ENCODE results near the gene METTL18.

The METTL18 gene

GRCh38 chr1:169794530-169795416 lies at the start of gene METTL18:
Gene METTL18, minus strand, starts transcription at chr1:169794907. Its CDS starts 1,212 bp downstream, at chr1:169793695.
- H3K4me3 ChIP-seq (replicated peaks in 1 of 2; ENCODE audit: low read depth in 2 of 2, low read length in 2 of 2) = peak within 1 kb of the TSS; percentile 82 to 83
- DNase-seq (ENCODE audit: low read depth in 2 of 2) = peak; percentile 98
- no peak for TF ChIP-seq CTCF (IDR thresholded peaks at IDR 0.05; ENCODE audit: low read depth, low read length)

DNA sequence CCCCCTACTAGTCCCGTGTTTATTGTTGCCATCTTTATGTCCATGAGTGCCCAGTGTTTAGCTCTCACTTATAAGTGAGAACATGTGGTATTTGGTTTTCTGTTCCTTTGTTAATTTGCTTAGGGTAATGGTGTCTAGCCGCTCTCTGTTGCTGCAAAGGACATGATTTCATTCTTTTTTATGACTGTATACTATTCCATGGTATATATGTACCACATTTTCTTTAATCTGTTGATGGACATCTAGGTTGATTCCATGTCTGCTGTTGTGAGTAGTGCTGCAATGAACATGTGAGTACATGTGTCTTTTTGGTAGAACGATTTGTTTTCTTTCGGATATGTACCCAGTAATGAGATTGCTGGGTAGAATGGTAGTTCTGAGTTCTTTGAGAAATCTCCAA lies 44.2 kb upstream of the METTL18 start:
- DNase-seq (ENCODE audit: low read depth in 2 of 2) = no peak
- TF ChIP-seq CTCF (IDR thresholded peaks at IDR 0.05; ENCODE audit: low read depth, low read length) = no peak
- H3K4me3 ChIP-seq (replicated peaks in 1 of 2; ENCODE audit: low read depth in 2 of 2, low read length in 2 of 2) = no peak overlapping the region

DNA sequence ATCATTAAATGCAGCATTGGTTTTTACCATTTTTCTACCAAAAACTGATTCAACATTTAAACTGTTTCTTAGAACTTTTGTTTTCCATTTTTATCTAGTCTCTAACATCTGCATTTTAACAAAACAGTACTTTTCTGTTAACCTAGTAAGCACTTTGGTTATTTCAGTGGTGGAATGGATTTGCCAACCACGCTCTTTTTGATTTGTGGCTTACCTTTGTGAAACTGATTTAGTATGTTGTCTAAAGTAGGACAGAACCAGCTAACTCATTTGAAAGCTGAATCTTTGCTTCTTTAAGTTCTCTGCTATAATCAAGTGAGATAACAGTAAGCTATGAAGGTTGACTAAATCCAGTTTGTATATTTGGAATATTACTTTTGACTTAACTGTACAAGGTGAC lies 41.5 kb upstream of the METTL18 start:
- no peak for TF ChIP-seq CTCF (IDR thresholded peaks at IDR 0.05; ENCODE audit: low read depth, low read length)
- no peak for DNase-seq (ENCODE audit: low read depth in 2 of 2)
- no peak overlapping the region for H3K4me3 ChIP-seq (replicated peaks in 1 of 2; ENCODE audit: low read depth in 2 of 2, low read length in 2 of 2)

DNA sequence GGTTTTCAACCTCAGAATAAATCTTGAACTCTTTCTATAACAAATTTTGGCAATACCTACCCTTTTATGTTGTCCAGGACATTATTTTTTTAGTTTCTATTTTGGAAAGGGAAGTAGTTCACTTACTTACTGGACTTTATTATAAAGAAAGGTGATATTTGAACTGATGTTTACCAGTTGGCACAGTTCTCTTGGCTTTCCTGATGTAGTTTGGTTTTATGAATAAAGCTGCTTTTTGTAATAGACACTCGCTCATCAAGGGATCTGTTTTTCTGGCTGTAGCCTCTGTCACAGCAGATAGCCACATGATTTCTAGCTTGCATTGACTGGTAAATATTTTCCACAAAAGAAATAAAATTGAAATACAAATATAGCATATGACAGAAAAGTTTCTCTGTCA lies 40.9 kb upstream of the METTL18 start:
- no peak for TF ChIP-seq CTCF (IDR thresholded peaks at IDR 0.05; ENCODE audit: low read depth, low read length)
- no peak for DNase-seq (ENCODE audit: low read depth in 2 of 2)
- H3K4me3 ChIP-seq (replicated peaks in 1 of 2; ENCODE audit: low read depth in 2 of 2, low read length in 2 of 2) = no peak overlapping the region

- no peak overlapping the region for H3K4me3 ChIP-seq (replicated peaks in 1 of 2; ENCODE audit: low read depth in 2 of 2, low read length in 2 of 2)
- no peak for TF ChIP-seq CTCF (IDR thresholded peaks at IDR 0.05; ENCODE audit: low read depth, low read length)
- DNase-seq (ENCODE audit: low read depth in 2 of 2) = no peak
These were observed 40.2 kb upstream of the METTL18 start for GRCh38 chr1:169834869-169835268.

- no peak overlapping the region for H3K4me3 ChIP-seq (replicated peaks in 1 of 2; ENCODE audit: low read depth in 2 of 2, low read length in 2 of 2)
- TF ChIP-seq CTCF (IDR thresholded peaks at IDR 0.05; ENCODE audit: low read depth, low read length) = no peak
These were observed 38.6 kb upstream of the METTL18 start for GRCh38 chr1:169833179-169833901.

More at GRCh38 chr1:169833179-169833901, 38.6 kb upstream of the METTL18 start:
- no peak for DNase-seq (ENCODE audit: low read depth in 2 of 2)

Data from cardiac fibroblast (primary cell).